ENCODE measurements around the gene DACH2.
A peak's percentile ranks its signal among the peaks of the same experiment; 100 is the strongest.
"Not testable (repeated sequence)": the region's sequence is repeated elsewhere in the genome, so short reads cannot be mapped to it uniquely, and the experiment has no call there.

DACH2 gene

GRCh38 chrX:86148024-86148511 lies at the start of gene DACH2:
TSS of gene DACH2 (plus strand) at chrX:86148451.
- peak in 1 of 3 experiments; percentile 5 for DNase-seq (ENCODE audit: low read depth in 3 of 3)

GRCh38 chrX:86102341-86102740 lies 45.9 kb upstream of the DACH2 start:
- no peak for DNase-seq (ENCODE audit: low read depth in 3 of 3)

- no peak for DNase-seq (ENCODE audit: low read depth in 3 of 3)
Observed at GRCh38 chrX:86103061-86103460, 45.2 kb upstream of the DACH2 start.

GRCh38 chrX:86104526-86104925 lies 43.7 kb upstream of the DACH2 start:
- no peak for DNase-seq (ENCODE audit: low read depth in 3 of 3)

GRCh38 chrX:86121916-86122315 lies 26.3 kb upstream of the DACH2 start:
- DNase-seq (ENCODE audit: low read depth in 3 of 3): no peak

GRCh38 chrX:86133761-86134160 lies 14.5 kb upstream of the DACH2 start:
- DNase-seq (ENCODE audit: low read depth in 3 of 3): no peak

- DNase-seq (ENCODE audit: low read depth in 3 of 3): no peak
Observed at GRCh38 chrX:86137071-86137470, 11.2 kb upstream of the DACH2 start.

GRCh38 chrX:86141786-86142185 lies 6.5 kb upstream of the DACH2 start:
- DNase-seq (ENCODE audit: low read depth in 3 of 3): no peak

GRCh38 chrX:86146102-86146501 lies 2.1 kb upstream of the DACH2 start:
- DNase-seq (ENCODE audit: low read depth in 3 of 3): no peak

- no peak for DNase-seq (ENCODE audit: low read depth in 3 of 3)
Observed at GRCh38 chrX:86148594-86148993, 343 bp downstream of the DACH2 start.

- DNase-seq (ENCODE audit: low read depth in 3 of 3): no peak
Observed at GRCh38 chrX:86149119-86149518, 868 bp downstream of the DACH2 start.

- no peak for DNase-seq (ENCODE audit: low read depth in 3 of 3)
Observed at GRCh38 chrX:86154553-86154952, 6.3 kb downstream of the DACH2 start.

GRCh38 chrX:86171366-86171765 lies 23.1 kb downstream of the DACH2 start:
- no peak for DNase-seq (ENCODE audit: low read depth in 3 of 3)

- no peak for DNase-seq (ENCODE audit: low read depth in 3 of 3)
Observed at GRCh38 chrX:86178906-86179305, 30.7 kb downstream of the DACH2 start.

GRCh38 chrX:86181325-86181724 lies 33.1 kb downstream of the DACH2 start:
- DNase-seq (ENCODE audit: low read depth in 3 of 3): not testable (repeated sequence)

- DNase-seq (ENCODE audit: low read depth in 3 of 3): no peak
Observed at GRCh38 chrX:86192827-86193226, 44.6 kb downstream of the DACH2 start.

GRCh38 chrX:86194758-86195157 lies 46.5 kb downstream of the DACH2 start:
- DNase-seq (ENCODE audit: low read depth in 3 of 3): no peak

GRCh38 chrX:86195343-86195742 lies 47.1 kb downstream of the DACH2 start:
- no peak for DNase-seq (ENCODE audit: low read depth in 3 of 3)

GRCh38 chrX:86197815-86198214 lies 49.6 kb downstream of the DACH2 start:
- DNase-seq (ENCODE audit: low read depth in 3 of 3): no peak

- DNase-seq (ENCODE audit: low read depth in 3 of 3): no peak
Observed at GRCh38 chrX:86210772-86211171, 62.5 kb downstream of the DACH2 start.

GRCh38 chrX:86215260-86215659 lies 67.0 kb downstream of the DACH2 start:
- DNase-seq (ENCODE audit: low read depth in 3 of 3): no peak

- no peak for DNase-seq (ENCODE audit: low read depth in 3 of 3)
Observed at GRCh38 chrX:86237482-86237881, 89.2 kb downstream of the DACH2 start.

GRCh38 chrX:86241547-86241946 lies 93.3 kb downstream of the DACH2 start:
- DNase-seq (ENCODE audit: low read depth in 3 of 3): no peak

GRCh38 chrX:86263526-86263925 lies 115.3 kb downstream of the DACH2 start:
- DNase-seq (ENCODE audit: low read depth in 3 of 3): no peak

GRCh38 chrX:86295293-86295692 lies 147.0 kb downstream of the DACH2 start:
- no peak for DNase-seq (ENCODE audit: low read depth in 3 of 3)

Measured in stimulated activated CD4-positive, alpha-beta T cell treated with anti-CD3 and anti-CD28 coated beads, TNF-alpha, amount 100 ng/mL, for 4 hours (primary cell).